Activated CD4-positive, alpha-beta T cell treated with anti-CD3 and anti-CD28 coated beads, Interleukin-10, Interleukin-2, amounts not matched to agents 100 ng/mL and 50 ng/mL, durations not matched to agents 16 hours and 8 hours (primary cell): ENCODE data around the gene SPNS3.

Experiments
- DNase-seq: peaks from one replicate; pipeline ENCODE4 v3.0.0-alpha.2; 2020

SPNS3 gene

GRCh38 chr17:4433515-4434031, at the start of gene SPNS3:
Gene SPNS3, plus strand, starts transcription at chr17:4433940. Its CDS starts 28 bp downstream, at chr17:4433968.
- peak; percentile 57 for DNase-seq

GRCh38 chr17:4386406-4386805, 47.3 kb upstream of the SPNS3 start:
- DNase-seq: no peak

GRCh38 chr17:4387137-4387536, 46.6 kb upstream of the SPNS3 start:
- DNase-seq: no peak

GRCh38 chr17:4389079-4389478, 44.7 kb upstream of the SPNS3 start:
- no peak for DNase-seq

GRCh38 chr17:4393806-4394205, 39.9 kb upstream of the SPNS3 start:
- DNase-seq: no peak

- no peak for DNase-seq
These were observed 39.3 kb upstream of the SPNS3 start for GRCh38 chr17:4394208-4395110.

GRCh38 chr17:4395111-4395478, 38.6 kb upstream of the SPNS3 start:
- no peak for DNase-seq

- DNase-seq: no peak
These were observed 35.9 kb upstream of the SPNS3 start for GRCh38 chr17:4397840-4398239.

GRCh38 chr17:4405038-4405669, 28.6 kb upstream of the SPNS3 start:
- DNase-seq: no peak

GRCh38 chr17:4405699-4406098, 28.0 kb upstream of the SPNS3 start:
- DNase-seq: no peak

GRCh38 chr17:4406386-4406785, 27.4 kb upstream of the SPNS3 start:
- no peak for DNase-seq

GRCh38 chr17:4407216-4407615, 26.5 kb upstream of the SPNS3 start:
- DNase-seq: no peak

GRCh38 chr17:4407851-4408250, 25.9 kb upstream of the SPNS3 start:
- no peak for DNase-seq

GRCh38 chr17:4409659-4410058, 24.1 kb upstream of the SPNS3 start:
- no peak for DNase-seq

GRCh38 chr17:4411201-4411600, 22.5 kb upstream of the SPNS3 start:
- DNase-seq: no peak

GRCh38 chr17:4412933-4413831, 20.6 kb upstream of the SPNS3 start:
- DNase-seq: peak; percentile 92

GRCh38 chr17:4417129-4417667, 16.5 kb upstream of the SPNS3 start:
- no peak for DNase-seq

- DNase-seq: peak; percentile 82
These were observed 13.0 kb upstream of the SPNS3 start for GRCh38 chr17:4420692-4421131.

GRCh38 chr17:4422864-4423263, 10.9 kb upstream of the SPNS3 start:
- no peak for DNase-seq

GRCh38 chr17:4425398-4425797, 8.3 kb upstream of the SPNS3 start:
- no peak for DNase-seq

- no peak for DNase-seq
These were observed 7.1 kb upstream of the SPNS3 start for GRCh38 chr17:4426499-4427208.

GRCh38 chr17:4427505-4427904, 6.2 kb upstream of the SPNS3 start:
- no peak for DNase-seq
